ENCODE measurements around the gene TUBB3.
A peak's percentile ranks its signal among the peaks of the same experiment; 100 is the strongest.
"Not testable (repeated sequence)": the region's sequence is repeated elsewhere in the genome, so short reads cannot be mapped to it uniquely, and the experiment has no call there.

Gene TUBB3

GRCh38 chr16:89903908-89904515, 19.1 kb upstream of the TUBB3 start:
- DNase-seq = no peak

- no peak for DNase-seq
Measured at GRCh38 chr16:89904606-89905510, 18.3 kb upstream of the TUBB3 start.

GRCh38 chr16:89905511-89906139, 17.5 kb upstream of the TUBB3 start:
- DNase-seq = no peak

GRCh38 chr16:89906140-89907025, 16.8 kb upstream of the TUBB3 start:
- DNase-seq = no peak

- DNase-seq = no peak
Measured at GRCh38 chr16:89907055-89907814, 15.9 kb upstream of the TUBB3 start.

DNA sequence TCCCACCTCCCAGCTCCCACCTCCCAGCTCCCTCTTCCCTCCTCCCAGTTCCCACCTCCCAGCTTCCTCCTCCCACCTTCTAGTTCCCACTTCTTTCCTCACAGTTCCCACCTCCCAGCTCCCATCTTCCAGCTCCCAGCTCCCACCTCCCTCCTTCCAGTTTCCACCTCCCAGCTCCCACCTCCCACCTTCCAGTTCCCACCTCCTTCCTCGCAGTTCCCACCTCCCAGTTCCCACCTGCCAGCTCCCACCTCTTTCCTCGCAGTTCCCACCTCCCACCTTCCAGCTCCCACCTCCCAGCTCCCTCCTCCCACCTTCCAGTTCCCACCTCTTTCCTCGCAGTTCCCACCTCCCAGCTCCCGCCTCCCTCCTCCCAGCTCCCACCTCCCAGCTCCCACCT, 14.9 kb upstream of the TUBB3 start:
- DNase-seq = no peak

- peak; percentile 67 for DNase-seq
Measured at GRCh38 chr16:89909777-89910716, 13.1 kb upstream of the TUBB3 start.

GRCh38 chr16:89910717-89911354, 12.3 kb upstream of the TUBB3 start:
- DNase-seq = no peak

DNA sequence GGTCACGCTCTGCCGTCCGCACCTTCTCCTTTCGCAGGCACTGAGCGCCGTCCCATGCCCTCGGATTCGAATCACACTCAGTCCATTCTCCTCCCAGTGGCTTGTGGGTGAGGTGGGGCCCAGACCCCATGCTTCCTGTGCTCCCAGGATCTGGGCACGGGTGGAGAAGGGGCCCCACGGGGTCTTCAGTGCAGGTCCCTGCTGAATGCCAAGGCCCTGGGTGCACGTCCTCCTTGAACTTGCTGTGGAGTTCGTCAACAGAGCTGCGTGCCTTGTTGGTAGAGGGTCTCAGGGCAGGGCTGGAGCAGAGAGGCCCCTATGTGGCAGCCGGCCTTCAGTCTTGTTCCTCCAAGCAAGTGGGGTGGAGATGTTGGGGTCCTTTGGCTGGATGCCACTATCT, 11.8 kb upstream of the TUBB3 start:
- DNase-seq = no peak

GRCh38 chr16:89912143-89912542, 11.0 kb upstream of the TUBB3 start:
- DNase-seq = no peak

- no peak for DNase-seq
Measured at GRCh38 chr16:89912627-89913026, 10.5 kb upstream of the TUBB3 start.

GRCh38 chr16:89913408-89914387, 9.4 kb upstream of the TUBB3 start:
- no peak for DNase-seq

- DNase-seq = not testable (repeated sequence)
Measured at GRCh38 chr16:89914642-89915285, 8.4 kb upstream of the TUBB3 start.

- no peak for DNase-seq
Measured at GRCh38 chr16:89915303-89916232, 7.6 kb upstream of the TUBB3 start.

DNA sequence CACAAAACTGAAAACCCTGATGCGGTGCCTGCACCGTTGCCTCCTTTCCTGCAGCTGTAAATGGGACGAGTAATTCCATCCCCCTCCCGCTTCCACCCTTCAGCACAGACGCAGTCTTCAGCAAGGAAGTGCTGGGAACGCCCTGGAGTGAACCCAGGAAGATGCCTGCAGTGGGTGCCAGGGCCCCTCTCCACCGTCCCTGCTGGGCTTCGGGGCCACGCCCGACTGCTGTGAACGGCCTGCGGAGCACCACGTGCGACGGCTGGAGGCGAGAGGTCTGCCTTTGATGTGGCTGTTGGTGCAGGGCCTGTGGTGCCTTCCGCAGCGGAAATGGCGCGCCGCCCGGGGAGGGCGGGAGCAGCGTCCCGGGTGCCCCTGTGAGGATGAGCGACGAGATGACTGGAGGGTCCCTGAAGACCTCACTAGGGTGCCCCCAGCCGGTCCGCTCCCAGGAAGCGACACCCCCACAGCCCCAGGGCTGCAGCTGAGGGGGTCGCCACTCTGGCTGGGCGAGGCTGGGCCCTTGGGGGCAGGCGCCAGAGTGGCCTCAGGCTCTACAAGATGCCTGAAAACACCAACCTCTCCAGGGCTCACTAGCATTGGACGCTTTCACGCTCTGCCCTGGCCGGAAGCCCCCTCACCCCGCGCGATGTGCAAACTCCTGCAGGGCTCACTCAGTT, 5.2 kb upstream of the TUBB3 start:
- DNase-seq = peak; percentile 76

DNA sequence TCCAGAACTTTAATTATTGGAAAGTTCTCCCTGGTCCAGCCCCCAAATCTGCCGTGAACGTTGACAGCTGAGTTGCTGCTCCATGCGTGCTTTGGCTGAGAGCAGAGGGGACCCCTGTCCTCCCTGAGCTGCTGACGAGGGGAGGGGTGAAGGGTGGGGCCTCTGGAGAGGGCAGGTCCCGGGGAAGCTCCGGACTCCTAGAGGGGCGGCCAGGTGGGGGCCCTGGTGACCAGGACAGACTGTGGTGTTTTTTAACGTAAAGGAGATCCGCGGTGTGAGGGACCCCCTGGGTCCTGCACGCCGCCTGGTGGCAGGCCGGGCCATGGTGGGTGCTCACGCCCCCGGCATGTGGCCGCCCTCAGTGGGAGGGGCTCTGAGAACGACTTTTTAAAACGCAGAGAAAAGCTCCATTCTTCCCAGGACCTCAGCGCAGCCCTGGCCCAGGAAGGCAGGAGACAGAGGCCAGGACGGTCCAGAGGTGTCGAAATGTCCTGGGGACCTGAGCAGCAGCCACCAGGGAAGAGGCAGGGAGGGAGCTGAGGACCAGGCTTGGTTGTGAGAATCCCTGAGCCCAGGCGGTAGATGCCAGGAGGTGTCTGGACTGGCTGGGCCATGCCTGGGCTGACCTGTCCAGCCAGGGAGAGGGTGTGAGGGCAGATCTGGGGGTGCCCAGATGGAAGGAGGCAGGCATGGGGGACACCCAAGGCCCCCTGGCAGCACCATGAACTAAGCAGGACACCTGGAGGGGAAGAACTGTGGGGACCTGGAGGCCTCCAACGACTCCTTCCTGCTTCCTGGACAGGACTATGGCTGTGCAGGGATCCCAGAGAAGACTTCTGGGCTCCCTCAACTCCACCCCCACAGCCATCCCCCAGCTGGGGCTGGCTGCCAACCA, 4.4 kb upstream of the TUBB3 start, which contains the start of gene MC1R:
Gene MC1R, plus strand, starts transcription at position 410 of the 895 bp plus-strand sequence. Its CDS starts 397 bp downstream, at position 807.
- no peak for DNase-seq
